ENCODE measurements around the gene SHLD1. TPM values are rescaled to one million over a fixed set of nuclear protein-coding genes. Genes with fewer than 3 reads are reported as not detected.

SHLD1 gene
- total and polyA plus RNA-seq, 4 donors, result 6.2 to 9.0 (median 8.6) TPM

- H3K27ac ChIP-seq (ENCODE audit: low read depth, low read length), result no peak overlapping the region
- H3K9me3 ChIP-seq (ENCODE audit: control insufficient read depth, insufficient read depth, low read length), result no peaks in the 10 kb centered on the region
- 50% methylated on average over 4 of the region's 5 CpGs for WGBS (ENCODE audit: insufficient coverage)
- no peaks in the 10 kb centered on the region for H3K27me3 ChIP-seq (ENCODE audit: control insufficient read depth, insufficient read depth, low read length)
- H3K4me1 ChIP-seq (ENCODE audit: control insufficient read depth, insufficient read depth, low read length), result no peaks in the 10 kb centered on the region
- DNase-seq (ENCODE audit: low read depth in 4 of 6, low spot score in 6 of 6), result no peak
- no peaks in the 10 kb centered on the region for H3K36me3 ChIP-seq (ENCODE audit: control insufficient read depth, insufficient read depth, low read length)
- no peak overlapping the region for H3K4me3 ChIP-seq (ENCODE audit: low read depth, low read length)
These were observed 131.5 kb downstream of the SHLD1 start for GRCh38 chr20:5881703-5882102.

GRCh38 chr20:5882166-5882565 is 132.0 kb downstream of the SHLD1 start:
- no peak overlapping the region for H3K27ac ChIP-seq (ENCODE audit: low read depth, low read length)
- WGBS (ENCODE audit: insufficient coverage), result 83% methylated on average over 3 of the region's 9 CpGs
- H3K27me3 ChIP-seq (ENCODE audit: control insufficient read depth, insufficient read depth, low read length), result no peaks in the 10 kb centered on the region
- H3K9me3 ChIP-seq (ENCODE audit: control insufficient read depth, insufficient read depth, low read length), result no peaks in the 10 kb centered on the region
- H3K4me3 ChIP-seq (ENCODE audit: low read depth, low read length), result no peak overlapping the region
- DNase-seq (ENCODE audit: low read depth in 4 of 6, low spot score in 6 of 6), result peak in 2 of 6 donors; percentile 25 to 89
- no peaks in the 10 kb centered on the region for H3K4me1 ChIP-seq (ENCODE audit: control insufficient read depth, insufficient read depth, low read length)
- H3K36me3 ChIP-seq (ENCODE audit: control insufficient read depth, insufficient read depth, low read length), result no peaks in the 10 kb centered on the region

DNA sequence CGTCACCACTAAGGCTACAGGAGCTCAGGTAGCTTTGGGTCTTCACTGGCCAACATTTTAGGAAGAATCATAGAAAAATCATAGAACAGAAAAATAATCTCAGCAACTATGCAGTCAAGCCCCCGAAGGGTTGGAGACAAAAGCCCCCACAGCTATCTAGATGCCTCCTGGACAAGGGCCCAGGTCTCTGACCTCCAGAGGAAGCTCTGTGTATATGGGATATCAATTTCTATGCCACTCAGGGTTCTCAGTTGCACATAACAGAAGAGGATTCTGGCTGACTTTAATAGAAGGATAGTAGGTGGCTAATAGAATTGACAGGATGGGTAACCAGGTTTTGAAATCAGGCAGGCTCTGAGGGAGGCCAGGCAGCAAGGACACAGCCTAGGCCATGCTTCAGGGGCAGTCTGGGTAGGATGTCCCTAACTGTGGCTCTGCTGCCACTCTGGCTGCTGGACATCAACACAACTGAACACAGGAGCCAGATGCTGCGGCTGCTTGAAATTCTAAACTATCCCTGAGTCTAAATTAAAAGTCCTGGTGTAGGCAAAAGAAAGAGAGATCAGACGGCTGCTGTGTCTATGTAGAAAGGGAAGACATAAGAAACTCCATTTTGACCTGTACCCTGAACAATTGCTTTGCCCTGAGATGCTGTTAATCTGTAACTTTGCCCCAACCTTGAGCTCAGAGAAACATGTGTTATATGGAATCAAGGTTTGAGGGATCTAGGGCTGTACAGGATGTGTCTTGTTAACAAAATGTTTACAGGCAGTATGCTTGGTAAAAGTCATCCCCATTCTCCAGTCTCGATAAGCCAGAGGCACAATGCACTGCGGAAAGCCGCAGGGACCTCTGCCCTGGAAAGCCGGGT is 134.5 kb downstream of the SHLD1 start:
- no peak overlapping the region for H3K4me3 ChIP-seq (ENCODE audit: low read depth, low read length)
- H3K27ac ChIP-seq (ENCODE audit: low read depth, low read length), result no peak overlapping the region
- no peaks in the 10 kb centered on the region for H3K4me1 ChIP-seq (ENCODE audit: control insufficient read depth, insufficient read depth, low read length)
- no peaks in the 10 kb centered on the region for H3K27me3 ChIP-seq (ENCODE audit: control insufficient read depth, insufficient read depth, low read length)
- H3K36me3 ChIP-seq (ENCODE audit: control insufficient read depth, insufficient read depth, low read length), result no peaks in the 10 kb centered on the region
- no peak for DNase-seq (ENCODE audit: low read depth in 4 of 6, low spot score in 6 of 6)
- WGBS (ENCODE audit: insufficient coverage), result 81% methylated on average over 6 of the region's 8 CpGs
- no peaks in the 10 kb centered on the region for H3K9me3 ChIP-seq (ENCODE audit: control insufficient read depth, insufficient read depth, low read length)

- no peaks in the 10 kb centered on the region for H3K27me3 ChIP-seq (ENCODE audit: control insufficient read depth, insufficient read depth, low read length)
- H3K4me1 ChIP-seq (ENCODE audit: control insufficient read depth, insufficient read depth, low read length), result no peaks in the 10 kb centered on the region
- H3K9me3 ChIP-seq (ENCODE audit: control insufficient read depth, insufficient read depth, low read length), result no peaks in the 10 kb centered on the region
- 77% methylated on average over 3 of the region's 6 CpGs for WGBS (ENCODE audit: insufficient coverage)
- H3K36me3 ChIP-seq (ENCODE audit: control insufficient read depth, insufficient read depth, low read length), result no peaks in the 10 kb centered on the region
- no peak overlapping the region for H3K27ac ChIP-seq (ENCODE audit: low read depth, low read length)
- no peak overlapping the region for H3K4me3 ChIP-seq (ENCODE audit: low read depth, low read length)
- no peak for DNase-seq (ENCODE audit: low read depth in 4 of 6, low spot score in 6 of 6)
These were observed 135.7 kb downstream of the SHLD1 start for GRCh38 chr20:5885866-5886265.

DNA sequence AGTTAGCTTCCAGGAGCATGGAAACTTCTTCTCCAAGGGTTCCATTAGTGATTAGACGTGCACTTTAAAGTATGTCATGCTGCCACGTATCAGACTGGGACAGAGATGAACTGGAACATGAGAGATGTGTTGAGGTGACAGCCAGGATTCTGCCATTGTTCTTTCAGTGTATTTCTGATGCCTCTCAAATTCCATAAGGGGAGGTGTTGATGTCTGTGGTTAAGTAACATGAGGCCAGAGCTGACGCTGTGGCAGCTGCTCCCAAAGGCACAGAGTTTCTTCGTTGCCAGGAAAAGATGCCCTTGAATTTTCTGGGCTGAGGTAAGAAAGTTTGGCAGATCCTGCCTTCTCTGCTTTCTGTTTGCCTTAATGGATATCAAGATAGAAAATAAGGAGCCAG is 136.6 kb downstream of the SHLD1 start:
- H3K4me1 ChIP-seq (ENCODE audit: control insufficient read depth, insufficient read depth, low read length), result no peaks in the 10 kb centered on the region
- H3K27me3 ChIP-seq (ENCODE audit: control insufficient read depth, insufficient read depth, low read length), result no peaks in the 10 kb centered on the region
- 48% methylated on average over 4 of the region's 4 CpGs for WGBS (ENCODE audit: insufficient coverage)
- no peak overlapping the region for H3K4me3 ChIP-seq (ENCODE audit: low read depth, low read length)
- H3K9me3 ChIP-seq (ENCODE audit: control insufficient read depth, insufficient read depth, low read length), result no peaks in the 10 kb centered on the region
- no peaks in the 10 kb centered on the region for H3K36me3 ChIP-seq (ENCODE audit: control insufficient read depth, insufficient read depth, low read length)
- H3K27ac ChIP-seq (ENCODE audit: low read depth, low read length), result no peak overlapping the region
- DNase-seq (ENCODE audit: low read depth in 4 of 6, low spot score in 6 of 6), result no peak

DNA sequence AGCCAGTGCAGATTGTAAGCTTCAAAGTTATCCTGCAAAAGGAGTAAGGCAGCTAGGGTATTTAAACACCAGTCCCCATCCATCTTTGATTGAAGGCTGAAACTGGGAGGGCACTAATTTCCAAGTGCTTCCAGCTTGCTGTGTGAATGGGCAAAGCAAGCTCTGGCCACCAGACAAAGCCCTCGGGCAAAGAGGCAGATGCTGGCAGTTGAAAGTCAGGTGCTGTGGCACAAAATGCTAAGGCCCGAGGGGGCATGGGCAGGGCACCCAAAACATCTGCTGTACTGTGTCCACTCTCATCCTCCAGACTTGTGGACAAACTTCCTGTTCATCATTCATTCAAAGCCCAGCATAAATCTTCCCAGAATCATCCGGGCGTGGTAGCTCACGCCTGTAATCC is 137.2 kb downstream of the SHLD1 start:
- no peak overlapping the region for H3K4me3 ChIP-seq (ENCODE audit: low read depth, low read length)
- no peaks in the 10 kb centered on the region for H3K4me1 ChIP-seq (ENCODE audit: control insufficient read depth, insufficient read depth, low read length)
- 90% methylated on average over 3 of the region's 5 CpGs for WGBS (ENCODE audit: insufficient coverage)
- H3K36me3 ChIP-seq (ENCODE audit: control insufficient read depth, insufficient read depth, low read length), result no peaks in the 10 kb centered on the region
- DNase-seq (ENCODE audit: low read depth in 4 of 6, low spot score in 6 of 6), result no peak
- no peaks in the 10 kb centered on the region for H3K27me3 ChIP-seq (ENCODE audit: control insufficient read depth, insufficient read depth, low read length)
- no peak overlapping the region for H3K27ac ChIP-seq (ENCODE audit: low read depth, low read length)
- H3K9me3 ChIP-seq (ENCODE audit: control insufficient read depth, insufficient read depth, low read length), result no peaks in the 10 kb centered on the region

DNA sequence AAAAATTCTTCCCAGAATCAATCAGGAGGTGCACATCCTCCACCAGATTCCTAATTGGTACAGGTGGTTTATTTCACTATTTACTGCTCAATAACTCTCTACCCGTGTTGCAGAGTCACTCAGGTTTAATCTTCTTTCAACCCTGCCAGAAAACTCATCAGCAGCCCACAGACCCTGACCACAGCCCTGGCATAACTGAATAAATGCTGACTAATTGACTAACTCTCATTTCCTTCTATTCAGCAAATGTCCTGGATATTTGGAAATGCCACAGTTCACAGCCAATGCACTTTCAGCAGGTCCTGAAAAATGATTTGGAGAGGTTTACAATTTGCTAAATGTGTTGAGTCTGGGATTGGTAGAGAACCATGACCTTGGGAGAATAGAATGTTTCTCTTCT is 137.8 kb downstream of the SHLD1 start:
- H3K4me3 ChIP-seq (ENCODE audit: low read depth, low read length), result no peak overlapping the region
- no peak for DNase-seq (ENCODE audit: low read depth in 4 of 6, low spot score in 6 of 6)
- no peaks in the 10 kb centered on the region for H3K4me1 ChIP-seq (ENCODE audit: control insufficient read depth, insufficient read depth, low read length)
- H3K27me3 ChIP-seq (ENCODE audit: control insufficient read depth, insufficient read depth, low read length), result no peaks in the 10 kb centered on the region
- no peaks in the 10 kb centered on the region for H3K9me3 ChIP-seq (ENCODE audit: control insufficient read depth, insufficient read depth, low read length)
- 71% methylated on average over 1 of the region's 1 CpG for WGBS (ENCODE audit: insufficient coverage)
- no peak overlapping the region for H3K27ac ChIP-seq (ENCODE audit: low read depth, low read length)
- no peaks in the 10 kb centered on the region for H3K36me3 ChIP-seq (ENCODE audit: control insufficient read depth, insufficient read depth, low read length)

DNA sequence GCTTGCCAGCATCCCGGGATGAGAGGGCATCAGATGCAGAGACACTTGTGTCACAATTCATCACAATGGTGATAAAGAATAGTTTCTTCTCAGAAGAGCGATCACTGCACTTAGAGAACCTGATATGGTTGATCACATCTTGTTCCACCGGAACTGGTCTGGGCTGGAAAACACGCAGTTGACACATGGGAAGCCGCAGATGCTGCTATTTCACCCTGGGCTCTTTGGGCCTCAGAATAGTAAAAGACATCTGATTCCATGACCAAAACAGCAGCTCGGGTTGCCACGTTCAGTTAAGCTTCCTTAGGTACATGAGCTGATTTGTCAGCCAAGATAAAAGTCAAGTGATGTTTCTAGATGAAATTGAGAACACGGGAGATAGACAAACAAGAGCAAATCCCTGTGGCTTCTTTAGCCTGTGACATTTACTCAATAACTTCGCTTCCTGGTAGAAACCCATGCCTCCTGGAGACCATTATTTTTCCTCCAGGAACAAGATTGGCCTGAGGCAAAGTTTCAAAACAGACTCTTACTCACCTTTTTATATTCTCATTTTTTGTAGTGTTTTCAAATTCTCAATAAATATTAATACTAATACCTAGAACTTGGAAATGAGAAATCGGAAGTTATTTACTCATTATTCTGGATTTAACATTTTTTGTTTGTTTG is 140.7 kb downstream of the SHLD1 start:
- Histone ChIP-seq H3K4me3 (ENCODE audit: low read depth, low read length) (no peak overlapping the region), H3K27me3 (ENCODE audit: control insufficient read depth, insufficient read depth, low read length) (no peaks in the 10 kb centered on the region), H3K4me1 (ENCODE audit: control insufficient read depth, insufficient read depth, low read length) (no peaks in the 10 kb centered on the region), H3K27ac (ENCODE audit: low read depth, low read length) (no peak overlapping the region), H3K36me3 (ENCODE audit: control insufficient read depth, insufficient read depth, low read length) (no peaks in the 10 kb centered on the region), H3K9me3 (ENCODE audit: control insufficient read depth, insufficient read depth, low read length) (no peaks in the 10 kb centered on the region)
- no peak for DNase-seq (ENCODE audit: low read depth in 4 of 6, low spot score in 6 of 6)
- 84% methylated on average over 8 of the region's 10 CpGs for WGBS (ENCODE audit: insufficient coverage)

- H3K9me3 ChIP-seq (ENCODE audit: control insufficient read depth, insufficient read depth, low read length), result no peaks in the 10 kb centered on the region
- H3K36me3 ChIP-seq (ENCODE audit: control insufficient read depth, insufficient read depth, low read length), result no peaks in the 10 kb centered on the region
- H3K27ac ChIP-seq (ENCODE audit: low read depth, low read length), result no peak overlapping the region
- no peak for DNase-seq (ENCODE audit: low read depth in 4 of 6, low spot score in 6 of 6)
- 80% methylated on average over 1 of the region's 3 CpGs for WGBS (ENCODE audit: insufficient coverage)
- no peaks in the 10 kb centered on the region for H3K4me1 ChIP-seq (ENCODE audit: control insufficient read depth, insufficient read depth, low read length)
- no peak overlapping the region for H3K4me3 ChIP-seq (ENCODE audit: low read depth, low read length)
- H3K27me3 ChIP-seq (ENCODE audit: control insufficient read depth, insufficient read depth, low read length), result no peaks in the 10 kb centered on the region
These were observed 142.9 kb downstream of the SHLD1 start for GRCh38 chr20:5893052-5893451.

GRCh38 chr20:5893621-5894020 is 143.4 kb downstream of the SHLD1 start:
- Histone ChIP-seq H3K36me3 (ENCODE audit: control insufficient read depth, insufficient read depth, low read length) (no peaks in the 10 kb centered on the region), H3K27me3 (ENCODE audit: control insufficient read depth, insufficient read depth, low read length) (no peaks in the 10 kb centered on the region), H3K4me1 (ENCODE audit: control insufficient read depth, insufficient read depth, low read length) (no peaks in the 10 kb centered on the region), H3K9me3 (ENCODE audit: control insufficient read depth, insufficient read depth, low read length) (no peaks in the 10 kb centered on the region), H3K27ac (ENCODE audit: low read depth, low read length) (no peak overlapping the region), H3K4me3 (ENCODE audit: low read depth, low read length) (no peak overlapping the region)
- DNase-seq (ENCODE audit: low read depth in 4 of 6, low spot score in 6 of 6), result peak in 1 of 6 donors; percentile 58
- WGBS (ENCODE audit: insufficient coverage), result 90% methylated on average over 1 of the region's 2 CpGs
